GM23338 (cell line): ENCODE measurements around the gene DLG3. TPM values are rescaled to one million over a fixed set of nuclear protein-coding genes. Genes with fewer than 3 reads are reported as not detected.

Experiments used
- ATAC-seq: fragments of 200-7000 bp; cut with Tn5 transposase; 3 replicates; pipeline ENCODE4 v1.9.1; 2020
- DNase-seq: peaks from one replicate; pipeline ENCODE4 v3.0.0-alpha.2; 2015; ENCODE audit warnings: low spot score
- H2AFZ ChIP-seq: fragments of 200-600 bp; sonication (generic); 2 replicates; pipeline ENCODE4 v1.8.0; 2016; ENCODE audit warnings: antibody characterized with exemption, mild to moderate bottlenecking, moderate library complexity
- H3F3A ChIP-seq: fragments of 200-600 bp; sonication (generic); replicated peaks from 2 replicates; pipeline ENCODE4 v1.8.0; 2017; ENCODE audit warnings: antibody characterized with exemption, mixed run types, low read depth
- H3K27ac ChIP-seq: fragments of 200-600 bp; sonication (generic); 2 replicates; pipeline ENCODE4 v1.6.1; 2016; ENCODE audit warnings: low read depth
- H3K27me3 ChIP-seq: fragments of 200-600 bp; sonication (generic); 2 replicates; pipeline ENCODE4 v1.8.0; 2016; ENCODE audit warnings: mild to moderate bottlenecking, mixed run types, moderate library complexity; ENCODE audit not compliant: insufficient read depth
- H3K36me3 ChIP-seq: fragments of 200-600 bp; sonication (generic); 2 replicates; pipeline ENCODE4 v1.8.0; 2016; ENCODE audit warnings: mild to moderate bottlenecking; ENCODE audit not compliant: insufficient read depth
- H3K4me1 ChIP-seq: fragments of 200-600 bp; sonication (generic); 2 replicates; pipeline ENCODE4 v1.8.0; 2016; ENCODE audit warnings: mild to moderate bottlenecking, moderate library complexity; ENCODE audit not compliant: insufficient read depth
- H3K4me2 ChIP-seq: fragments of 200-600 bp; sonication (generic); 2 replicates; pipeline ENCODE4 v1.7.1; 2017; ENCODE audit warnings: mixed run types
- H3K4me3 ChIP-seq: fragments of 200-600 bp; sonication (generic); 2 replicates; pipeline ENCODE4 v1.6.1; 2016; ENCODE audit warnings: mixed run types
- H3K79me2 ChIP-seq: fragments of 200-600 bp; sonication (generic); replicated peaks from 2 replicates; pipeline ENCODE4 v1.8.0; 2017; ENCODE audit warnings: mild to moderate bottlenecking; ENCODE audit not compliant: insufficient read depth
- H3K9me2 ChIP-seq: fragments of 200-600 bp; sonication (generic); 2 replicates; pipeline ENCODE4 v1.8.0; 2017; ENCODE audit not compliant: insufficient read depth
- H4K20me1 ChIP-seq: fragments of 200-600 bp; sonication (generic); replicated peaks from 2 replicates; pipeline ENCODE4 v1.8.0; 2017; ENCODE audit warnings: mild to moderate bottlenecking; ENCODE audit not compliant: insufficient read depth
- H3K27ac Mint-ChIP-seq: 2 replicates; pipeline ENCODE4 v1.8.0; 2020; ENCODE audit warnings: inconsistent platforms, mild to moderate bottlenecking, moderate library complexity, mixed read lengths
- H3K27me3 Mint-ChIP-seq: 3 replicates; pipeline ENCODE4 v1.8.0; 2022; ENCODE audit warnings: low read depth, mild to moderate bottlenecking, moderate library complexity, mixed read lengths, inconsistent platforms; ENCODE audit not compliant: insufficient read depth, poor library complexity
- H3K36me3 Mint-ChIP-seq: 3 replicates; pipeline ENCODE4 v1.8.0; 2021; ENCODE audit warnings: low read depth, mild to moderate bottlenecking, inconsistent platforms, moderate library complexity, mixed read lengths
- H3K4me1 Mint-ChIP-seq: 3 replicates; pipeline ENCODE4 v1.8.0; 2020; ENCODE audit warnings: mild to moderate bottlenecking, inconsistent platforms, mixed read lengths
- H3K4me3 Mint-ChIP-seq: 3 replicates; pipeline ENCODE4 v1.8.0; 2021; ENCODE audit warnings: moderate library complexity, mild to moderate bottlenecking, inconsistent platforms, mixed read lengths
- H3K9me3 Mint-ChIP-seq: 3 replicates; pipeline ENCODE4 v1.8.0; 2020; ENCODE audit warnings: moderate library complexity, mild to moderate bottlenecking, inconsistent platforms, mixed read lengths
- CREB1 ChIP-seq: fragments of 250-450 bp; sonication (Bioruptor Pico); IDR thresholded peaks from 2 replicates; pipeline ENCODE4 v1.5.0; 2020; ENCODE audit warnings: low read depth, mild to moderate bottlenecking, moderate library complexity
- CTCF ChIP-seq, 2 experiments: fragments of 200-600 bp in 1 of 2; sonication (generic) in 1 of 2; conservative IDR thresholded peaks; 2 replicates each; pipeline versions ENCODE4 v1.5.1 to v1.6.1; 2016 to 2017; ENCODE audit warnings: antibody characterized with exemption in 2 of 2, low read depth in 2 of 2, mild to moderate bottlenecking in 2 of 2, moderate library complexity in 1 of 2
- ETS1 ChIP-seq: IDR thresholded peaks from 2 replicates; pipeline ENCODE4 v1.6.1; 2016; ENCODE audit warnings: antibody characterized with exemption
- EZH2 ChIP-seq: fragments of 200-600 bp; sonication (generic); IDR thresholded peaks from one replicate; pipeline ENCODE4 v1.8.0; 2017; ENCODE audit warnings: antibody characterized with exemption, mild to moderate bottlenecking, low read depth; ENCODE audit not compliant: unreplicated experiment
- EZH2phosphoT487 ChIP-seq: fragments of 200-600 bp; sonication (generic); IDR thresholded peaks from one replicate; pipeline ENCODE4 v1.8.1; 2018; ENCODE audit warnings: antibody characterized with exemption; ENCODE audit not compliant: unreplicated experiment
- JUNB ChIP-seq: IDR thresholded peaks from one replicate; pipeline ENCODE4 v1.6.1; 2016; ENCODE audit warnings: antibody characterized with exemption; ENCODE audit not compliant: unreplicated experiment
- NANOG ChIP-seq: IDR thresholded peaks from 2 replicates; pipeline ENCODE4 v1.6.1; 2016; ENCODE audit warnings: antibody characterized with exemption, borderline replicate concordance
- REST ChIP-seq: IDR thresholded peaks from one replicate; pipeline ENCODE4 v1.6.1; 2018; ENCODE audit warnings: antibody characterized with exemption; ENCODE audit not compliant: unreplicated experiment
- ZNF114 ChIP-seq: fragments of 250-450 bp; sonication (Bioruptor Pico); IDR thresholded peaks from 2 replicates; pipeline ENCODE4 v1.5.0; 2020; ENCODE audit warnings: mild to moderate bottlenecking, moderate library complexity
- ZNF331 ChIP-seq: fragments of 250-450 bp; sonication (Bioruptor Pico); IDR thresholded peaks from 2 replicates; pipeline ENCODE4 v1.5.0; 2020; ENCODE audit warnings: low read depth, mild to moderate bottlenecking, moderate library complexity
- polyA plus RNA-seq: library from polyadenylated mRNA; unstranded; fragments of >200 nt; fragmentation: Nextera tagmentation; extraction: Ambion mirVana; gene quantifications from 2 replicates; pipeline ENCODE4 v1.2.1, GENCODE V29; 2016
- total RNA-seq: library from RNA; depleted of rRNA; stranded (reverse); fragments of >200 nt; shearing (Covaris generic); gene quantifications from 2 replicates; pipeline ENCODE4 v1.2.3, GENCODE V29; 2014

The DLG3 gene
- total and polyA plus RNA-seq, 2 experiments from 2014 or later, result 13.0 to 61.8 TPM

DNA sequence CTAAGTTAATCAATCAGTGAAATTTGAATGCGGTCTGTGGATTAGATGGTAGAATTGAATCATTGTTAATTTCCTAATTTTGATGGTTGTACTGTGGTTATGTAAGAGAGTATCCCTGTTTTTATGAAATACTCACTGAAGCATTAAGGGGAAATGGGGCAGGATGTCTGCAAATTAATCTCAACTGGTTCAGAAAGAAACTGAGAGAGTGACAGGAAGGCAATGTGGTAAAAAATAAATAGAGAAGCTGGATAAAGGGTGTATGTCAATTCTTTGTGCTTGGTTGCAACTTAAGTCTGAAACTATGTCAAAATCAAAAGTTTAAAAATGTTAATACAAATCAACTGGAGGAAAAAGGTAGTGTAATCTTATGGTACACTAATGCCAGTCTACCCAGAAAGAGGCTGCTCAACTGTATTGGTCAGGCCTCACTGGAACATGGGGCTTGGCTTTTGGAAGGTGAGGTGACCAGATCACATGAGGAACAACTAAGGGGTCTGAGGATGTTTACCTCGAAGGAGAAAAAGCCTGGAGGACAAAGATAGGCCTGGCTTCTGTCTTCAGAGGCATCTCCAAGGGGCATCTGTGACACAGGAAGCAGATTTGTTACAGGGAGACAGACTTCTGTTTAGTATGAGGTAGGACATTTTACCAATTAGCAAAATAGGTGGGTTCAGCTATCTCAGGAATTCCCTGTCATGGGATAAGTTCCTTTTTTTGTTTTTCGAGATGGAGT is 83.1 kb downstream of the DLG3 start:
- no peaks in the 10 kb centered on the region for H3K36me3 Mint-ChIP-seq
- H3K4me3 ChIP-seq, result no peak overlapping the region
- H3K9me2 ChIP-seq, result no peaks in the 10 kb centered on the region
- H3K27ac Mint-ChIP-seq, result no peak overlapping the region
- no peaks in the 10 kb centered on the region for H3K79me2 ChIP-seq
- no peak for TF ChIP-seq ZNF114 (CRISPR knock-in tag)
- TF ChIP-seq REST, result no peak
- TF ChIP-seq JUNB, result no peak
- no peak for TF ChIP-seq NANOG
- no peak for TF ChIP-seq ZNF331
- TF ChIP-seq ETS1, result no peak
- no peak for TF ChIP-seq CTCF (conservative IDR thresholded peaks at IDR 0.05; ENCODE audit: low read depth in 2 of 2)
- TF ChIP-seq EZH2, result no peak
- TF ChIP-seq CREB1 (CRISPR knock-in tag), result no peak
- no peak for TF ChIP-seq EZH2phosphoT487
- H2AFZ ChIP-seq, result no peak overlapping the region
- no peaks in the 10 kb centered on the region for H3K27me3 ChIP-seq
- H3K9me3 Mint-ChIP-seq, result no peaks in the 10 kb centered on the region
- no peaks in the 10 kb centered on the region for H4K20me1 ChIP-seq
- ATAC-seq, result no peak
- no peaks in the 10 kb centered on the region for H3F3A ChIP-seq
- no peak for DNase-seq
- H3K27ac ChIP-seq, result no peak overlapping the region
- no peaks in the 10 kb centered on the region for H3K4me1 ChIP-seq
- no peaks in the 10 kb centered on the region for H3K36me3 ChIP-seq
- no peaks in the 10 kb centered on the region for H3K27me3 Mint-ChIP-seq
- no peaks in the 10 kb centered on the region for H3K4me1 Mint-ChIP-seq
- H3K4me3 Mint-ChIP-seq, result no peak overlapping the region
- H3K4me2 ChIP-seq, result no peak overlapping the region
